GM18508 (cell line): ENCODE data around the gene NTF4.
"Not testable (repeated sequence)": the region's sequence is repeated elsewhere in the genome, so short reads cannot be mapped to it uniquely, and the experiment has no call there.

Experiments used
- ATAC-seq: cut with Tn5 transposase; IDR thresholded peaks from one replicate; pipeline ENCODE4 v1.9.1; 2021; ENCODE audit warnings: moderate number of reproducible peaks; ENCODE audit not compliant: insufficient read depth, unreplicated experiment

NTF4 gene

GRCh38 chr19:49024233-49024632 is 40.4 kb downstream of the NTF4 start, which contains the start of gene CGB3:
CGB3 (minus strand) TSS chr19:49024333; CDS start chr19:49023971, 362 bp downstream.
- ATAC-seq = not testable (repeated sequence)

- no peak for ATAC-seq
Observed at GRCh38 chr19:49022116-49022515, 42.5 kb downstream of the NTF4 start.

- no peak for ATAC-seq
Observed at GRCh38 chr19:49020931-49021895, 43.4 kb downstream of the NTF4 start.

- ATAC-seq = no peak
Observed at GRCh38 chr19:49020342-49020741, 44.3 kb downstream of the NTF4 start.

GRCh38 chr19:49019242-49019932 is 45.2 kb downstream of the NTF4 start:
- no peak for ATAC-seq

- not testable (repeated sequence) for ATAC-seq
Observed at GRCh38 chr19:49018388-49019241, 46.0 kb downstream of the NTF4 start.

- ATAC-seq = no peak
Observed at GRCh38 chr19:49017666-49018351, 46.8 kb downstream of the NTF4 start.

GRCh38 chr19:49017041-49017665 is 47.5 kb downstream of the NTF4 start, which contains the start of gene LHB:
LHB (minus strand) TSS chr19:49017091; CDS start chr19:49017081, 10 bp downstream.
- no peak for ATAC-seq

- ATAC-seq = no peak
Observed at GRCh38 chr19:49016067-49016839, 48.4 kb downstream of the NTF4 start.

GRCh38 chr19:49014870-49015255 is 49.8 kb downstream of the NTF4 start:
- no peak for ATAC-seq

- ATAC-seq = no peak
Observed at GRCh38 chr19:49014123-49014869, 50.3 kb downstream of the NTF4 start.

GRCh38 chr19:49011194-49011593 is 53.4 kb downstream of the NTF4 start:
- no peak for ATAC-seq
